Natural killer cell (primary cell): ENCODE data around the gene DOK3. TPM values are rescaled to one million over a fixed set of nuclear protein-coding genes. Genes with fewer than 3 reads are reported as not detected.

Experiments
- ATAC-seq, 3 donors: fragments of 150-1000 bp in 2 of 3; fragments of 200-7000 bp in 1 of 3; cut with Tn5 transposase; 1 replicate in 1 of 3; 2 replicates in 2 of 3; pipeline ENCODE4 v1.10.0; 2021; ENCODE audit warnings: mild to moderate bottlenecking in 2 of 3, moderate library complexity in 2 of 3
- DNase-seq, 2 donors: peaks; one replicate each; pipeline versions ENCODE4 v3.0.0 to v3.0.0-alpha.2; 2013 to 2021; ENCODE audit warnings: mixed read lengths in 1 of 2
- H3K27ac ChIP-seq: one replicate; pipeline ENCODE4 v1.5.1; 2013; ENCODE audit warnings: mild to moderate bottlenecking, low read length
- H3K27me3 ChIP-seq: one replicate; pipeline ENCODE4 v1.6.1; 2013; ENCODE audit warnings: low read length; ENCODE audit not compliant: control insufficient read depth, insufficient read depth
- H3K36me3 ChIP-seq: one replicate; pipeline ENCODE4 v1.6.1; 2013; ENCODE audit warnings: low read length; ENCODE audit not compliant: control insufficient read depth, insufficient read depth
- H3K4me1 ChIP-seq: one replicate; pipeline ENCODE4 v1.6.1; 2013; ENCODE audit warnings: low read length; ENCODE audit not compliant: control insufficient read depth, insufficient read depth
- H3K4me3 ChIP-seq: one replicate; pipeline ENCODE4 v1.5.1; 2013; ENCODE audit warnings: low read length
- H3K9me3 ChIP-seq: one replicate; pipeline ENCODE4 v1.6.1; 2013; ENCODE audit warnings: low read length; ENCODE audit not compliant: control insufficient read depth, insufficient read depth
- H3K27ac Mint-ChIP-seq, 2 donors: one replicate each; pipeline ENCODE4 v1.8.0; 2022; ENCODE audit warnings: mild to moderate bottlenecking in 2 of 2, mixed read lengths in 2 of 2, moderate library complexity in 1 of 2
- H3K27me3 Mint-ChIP-seq, 2 donors: one replicate each; pipeline ENCODE4 v1.8.0; 2022; ENCODE audit warnings: low read depth in 2 of 2, mixed read lengths in 2 of 2
- H3K36me3 Mint-ChIP-seq: one replicate; pipeline ENCODE4 v1.8.0; 2022; ENCODE audit warnings: mixed read lengths
- H3K4me1 Mint-ChIP-seq, 2 donors: one replicate each; pipeline ENCODE4 v1.8.0; 2022; ENCODE audit warnings: mixed read lengths in 2 of 2
- H3K4me3 Mint-ChIP-seq: one replicate; pipeline ENCODE4 v1.8.0; 2022; ENCODE audit warnings: mild to moderate bottlenecking, moderate library complexity, mixed read lengths
- H3K9me3 Mint-ChIP-seq, 2 donors: one replicate each; pipeline ENCODE4 v1.8.0; 2022; ENCODE audit warnings: mixed read lengths in 2 of 2
- CTCF ChIP-seq: fragments of 200-600 bp; IDR thresholded peaks from one replicate; pipeline ENCODE4 v1.8.0; 2022; ENCODE audit warnings: antibody characterized with exemption
- WGBS: methylation state at CpG from one replicate; pipeline ENCODE4 v1.1.7; 2013; ENCODE audit warnings: missing lambda C conversion rate; ENCODE audit not compliant: insufficient coverage; 5-methylcytosine and 5-hydroxymethylcytosine counted together
- intact Hi-C: fragments of 100-400 bp; cut with micrococcal nuclease; formaldehyde crosslinking; loops from one replicate; pipeline ENCODE4 v1.14.2; 2022
- total RNA-seq, 4 donors: library from RNA; stranded (reverse); fragments of 120-200 nt in 1 of 4; gene quantifications; one replicate each; pipeline versions ENCODE4 v1.2.3 to v1.2.4, GENCODE V29; 2013 to 2022

Gene DOK3
- total RNA-seq, 3 donors from 2014 or later (not counting 1 experiment from before 2014, with no cell fraction given), result 3.5 to 19.8 (median 9.1) TPM

DNA sequence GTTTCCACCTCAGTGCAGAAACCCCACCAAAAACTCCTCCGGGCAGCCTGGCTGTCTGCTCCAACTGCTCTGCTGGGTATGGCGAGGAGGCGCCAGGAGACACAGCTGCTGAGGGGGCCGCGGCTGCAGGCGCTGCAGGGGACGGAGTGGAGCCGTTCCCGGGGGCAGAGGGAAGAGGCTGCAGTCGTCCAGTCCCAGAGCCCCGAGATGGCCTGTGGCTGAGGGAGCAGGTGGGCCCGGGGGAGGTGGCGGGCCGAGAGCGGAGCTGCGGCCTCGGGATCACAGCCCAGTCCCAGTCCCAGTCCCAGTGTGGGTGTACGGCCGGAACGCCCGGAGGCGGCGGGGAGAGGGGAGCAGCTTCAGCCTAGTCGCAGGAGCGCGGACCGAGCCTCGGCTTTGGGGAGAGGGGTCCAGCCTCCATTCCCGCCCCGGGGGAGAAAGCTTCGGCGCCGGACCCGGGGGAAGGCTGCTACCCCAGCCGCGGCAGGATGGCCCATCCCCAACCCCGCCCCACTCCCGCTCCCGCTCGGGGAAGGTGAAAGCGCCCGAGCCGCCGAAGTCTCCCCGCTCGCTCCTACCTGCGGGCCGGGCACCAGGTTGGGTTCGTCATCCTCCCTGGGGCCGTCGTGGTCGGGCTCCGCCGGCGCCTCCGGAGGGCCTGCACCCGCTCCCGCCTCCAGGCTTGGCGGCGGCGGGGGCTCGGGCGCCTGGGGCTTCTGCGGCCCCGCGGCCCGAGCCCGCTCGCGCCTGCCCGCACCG, 44.2 kb upstream of the DOK3 start:
- peak; percentile 33 to 51 (median 48) for ATAC-seq
- peak overlapping the region; percentile 10 to 88 for H3K27ac Mint-ChIP-seq

DNA sequence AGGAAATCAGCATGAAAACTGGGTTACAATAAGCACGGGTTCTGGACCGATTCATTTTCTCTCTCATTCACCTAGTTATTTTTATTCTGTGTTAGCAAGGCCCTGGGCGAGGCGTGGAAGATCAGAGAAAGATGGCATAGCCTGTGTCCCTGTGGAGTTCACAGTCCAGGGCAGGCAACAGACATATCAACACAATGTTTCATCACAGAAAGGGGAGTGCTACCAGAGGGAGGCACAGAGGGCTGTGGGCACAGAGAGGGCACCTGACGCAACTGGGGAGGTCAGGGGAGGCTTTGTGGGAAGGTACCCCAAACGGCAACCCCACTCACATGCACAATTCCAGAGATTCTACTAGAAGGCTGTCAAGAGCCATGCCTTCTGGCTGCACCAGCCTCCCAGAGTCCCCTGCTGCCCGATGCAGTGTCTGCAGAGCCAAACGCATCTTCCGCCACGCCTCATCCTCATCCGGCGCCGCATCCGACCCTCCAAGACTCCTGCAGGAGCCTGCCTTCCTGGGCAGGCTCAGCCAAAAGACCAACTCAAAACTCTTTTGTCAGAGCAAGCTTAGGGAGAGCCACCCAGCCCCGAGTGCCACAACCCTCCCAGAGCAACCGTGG, 43.3 kb upstream of the DOK3 start:
- H3K27ac ChIP-seq, result no peak overlapping the region
- H3K27me3 ChIP-seq, result no peaks in the 10 kb centered on the region
- Mint-ChIP-seq H3K27ac (peak overlapping the region; percentile 10 to 29), H3K9me3 (no peaks in the 10 kb centered on the region), H3K36me3 (no peaks in the 10 kb centered on the region), H3K27me3 (no peaks in the 10 kb centered on the region), H3K4me1 (peaks cover 27 to 30% of the 10 kb centered on the region in 2 donors), H3K4me3 (peak overlapping the region; percentile 65)
- no peak for ATAC-seq
- 89% methylated on average over 16 of the region's 16 CpGs for WGBS
- H3K36me3 ChIP-seq, result peaks cover 3% of the 10 kb centered on the region
- DNase-seq, result no peak
- peaks cover 22% of the 10 kb centered on the region for H3K4me1 ChIP-seq
- no peak for TF ChIP-seq CTCF
- no peak overlapping the region for H3K4me3 ChIP-seq
- intact Hi-C loops, result no loop called here
- H3K9me3 ChIP-seq, result no peaks in the 10 kb centered on the region

More for the DNA sequence above, 44.2 kb upstream of the DOK3 start:
- no peaks in the 10 kb centered on the region for H3K9me3 ChIP-seq
- no peaks in the 10 kb centered on the region for H3K36me3 Mint-ChIP-seq
- no peaks in the 10 kb centered on the region for H3K9me3 Mint-ChIP-seq
- H3K4me3 Mint-ChIP-seq, result peak overlapping the region; percentile 65
- peaks cover 3% of the 10 kb centered on the region for H3K36me3 ChIP-seq
- no peaks in the 10 kb centered on the region for H3K27me3 ChIP-seq
- peaks cover 22% of the 10 kb centered on the region for H3K4me1 ChIP-seq
- under 1% methylated on average over 72 of the region's 72 CpGs for WGBS
- intact Hi-C loops, result no loop called here
- H3K4me3 ChIP-seq, result peak overlapping the region; percentile 84
- DNase-seq, result peak in 1 of 2 donors; percentile 40
- no peak for TF ChIP-seq CTCF
- peaks cover 23 to 26% of the 10 kb centered on the region in 2 donors for H3K4me1 Mint-ChIP-seq
- H3K27me3 Mint-ChIP-seq, result no peaks in the 10 kb centered on the region
- H3K27ac ChIP-seq, result peak overlapping the region; percentile 4

GRCh38 chr5:177550122-177550521, 40.5 kb upstream of the DOK3 start:
- Histone ChIP-seq H3K9me3 (no peaks in the 10 kb centered on the region), H3K27ac (no peak overlapping the region), H3K4me3 (no peak overlapping the region), H3K4me1 (peaks cover 22% of the 10 kb centered on the region), H3K36me3 (peaks cover 3% of the 10 kb centered on the region), H3K27me3 (no peaks in the 10 kb centered on the region)
- no peak for TF ChIP-seq CTCF
- DNase-seq (no peak), ATAC-seq (no peak)
- peaks cover 37 to 43% of the 10 kb centered on the region in 2 donors for H3K4me1 Mint-ChIP-seq
- intact Hi-C loops, result no loop called here
- 100% methylated on average over 1 of the region's 1 CpG for WGBS
- H3K27me3 Mint-ChIP-seq, result no peaks in the 10 kb centered on the region
- H3K9me3 Mint-ChIP-seq, result no peaks in the 10 kb centered on the region
- no peak overlapping the region for H3K4me3 Mint-ChIP-seq
- H3K36me3 Mint-ChIP-seq, result no peaks in the 10 kb centered on the region
- no peak overlapping the region for H3K27ac Mint-ChIP-seq
